Heart left ventricle (tissue), 13 donors: ENCODE data around the gene NAPA.

ENCODE experiments used
- CTCF ChIP-seq, 12 donors: fragments of 200-600 bp; sonication (generic) in 4 of 12; IDR thresholded peaks; one replicate each; pipeline versions ENCODE4 v1.5.0 to v1.8.0; 2018 to 2022; ENCODE audit warnings: antibody characterized with exemption in 12 of 12, mild to moderate bottlenecking in 5 of 12
- POLR2A ChIP-seq, 2 donors: fragments of 450-650 bp; IDR thresholded peaks; one replicate each; pipeline ENCODE4 v1.6.1; 2017; ENCODE audit warnings: antibody characterized with exemption in 2 of 2, mild to moderate bottlenecking in 2 of 2, moderate library complexity in 2 of 2
- donor health status: ischemic (EF 13 %, LVEDD 7.1; RV severe dilation, severe dysfunction).
- donor health status: DM: no; HTN: yes; CAD: no.
- donor health status: DM: no; HTN: no; CAD: no.
- donor health status: ischemic (EF 25% LVEDD 6.9; RV normal size, moderate dysfunction).
- donor health status: ischemic (EF 25% LVEDD 5.7; RV mildly dilated, moderate dysfunction).
- donor health status: ischemic (EF 35%, LVEDD 5.7; RV mildly dilated, moderate dysfunction).
- donor health status: nonischemic (EF 11% LVEDD 7.7; RV severe dilation, severe dysfunction).
- donor health status: DM: yes; HTN: yes; CAD: no.
- donor health status: PGD.
- donor health status: ischemic (EF 29% LVEDD 5.4; RV normal size, mild dysfunction).
- donor health status: nonischemic (EF 23%, LVEDD 6.1; RV moderate dilation, normal function).

GRCh38 chr19:47486900-47487299 is 28.0 kb downstream of the NAPA start:
- TF ChIP-seq POLR2A (IDR thresholded peaks at IDR 0.05) (no peak), CTCF (IDR thresholded peaks at IDR 0.05) (no peak)
